Measurements from ENCODE around the gene SLC25A31. TPM values are rescaled to one million over a fixed set of nuclear protein-coding genes. Genes with fewer than 3 reads are reported as not detected.

SLC25A31 gene
- total and polyA plus RNA-seq, 10 of the 15 experiments (the other 5 are each of a cell fraction or from before 2014, with no cell fraction given): not detected

- no peak for TF ChIP-seq GATAD2B (conservative IDR thresholded peaks at IDR 0.05; ENCODE audit: low read depth)
These were observed 4.8 kb downstream of the SLC25A31 start (continued) for GRCh38 chr4:127734976-127735375.

- Histone ChIP-seq H3K4me2 (ENCODE audit: control insufficient read depth, insufficient read depth) (no peak overlapping the region), H2AFZ (ENCODE audit: control insufficient read depth, low read depth, low read length) (no peak overlapping the region), H3K4me1 (ENCODE audit: control insufficient read depth, insufficient read depth, low read length) (no peaks in the 10 kb centered on the region), H3K36me3 (ENCODE audit: control insufficient read depth in 2 of 2, insufficient read depth in 2 of 2, low read length in 1 of 2) (no peaks in the 10 kb centered on the region; a peak in 1 of 4 replicates), H3K9me3 (replicated peaks; ENCODE audit: control insufficient read depth, insufficient read depth, low read length) (peaks cover 3% of the 10 kb centered on the region), H4K20me1 (ENCODE audit: control insufficient read depth, insufficient read depth) (no peaks in the 10 kb centered on the region), H3K27me3 (replicated peaks in 1 of 2; ENCODE audit: control insufficient read depth in 2 of 2, insufficient read depth in 2 of 2, low read length in 1 of 2) (no peaks in the 10 kb centered on the region; a peak in 1 of 4 replicates), H3K9ac (ENCODE audit: control insufficient read depth, insufficient read depth, low read length) (no peak overlapping the region), H3K79me2 (ENCODE audit: control insufficient read depth, insufficient read depth, low read length) (no peaks in the 10 kb centered on the region), H3K4me3 (no peak overlapping the region), H3K27ac (ENCODE audit: control insufficient read depth, insufficient read depth) (no peak overlapping the region)
- CTCF ChIA-PET: interaction anchor here (1.6 kb wide), 1 partner anchor 10 kb away, joined by 4 read pairs; no protein-coding TSS in a partner anchor
- 40% methylated on average over 4 of the region's 4 CpGs for WGBS (ENCODE audit: insufficient coverage, insufficient replicate concordance, low lambda C conversion rate, missing lambda C conversion rate)
- no TSS peak for BruUV-seq (replicated peaks)
- in situ Hi-C loops (cut with MboI) (no loop called here), intact Hi-C loops (cut with micrococcal nuclease; ENCODE audit: unreplicated experiment) (no loop called here)
- POLR2A ChIA-PET: no interaction called here
- DNase-seq (ENCODE audit: low read depth, low spot score) (no peak), FAIRE-seq (no peak), ATAC-seq (no peak)
- RAD21 ChIA-PET (ENCODE audit: unreplicated experiment): no interaction called here
- SMC1A ChIA-PET (ENCODE audit: uncharacterized antibody, unreplicated experiment): interaction anchor here (0.6 to 1.3 kb wide), 2 partner anchors 10 to 63 kb away, joined by 3 read pairs; no protein-coding TSS in a partner anchor
- no peak for TF ChIP-seq SMAD1 (IDR thresholded peaks at IDR 0.05; ENCODE audit: low read depth, partially characterized antibody)
- no peak for TF ChIP-seq HDAC6 (IDR thresholded peaks at IDR 0.05; ENCODE audit: unreplicated experiment)
- no peak for TF ChIP-seq MLLT1 (IDR thresholded peaks at IDR 0.05)
- TF ChIP-seq SUZ12 (IDR thresholded peaks at IDR 0.05; ENCODE audit: unreplicated experiment): no peak
- TF ChIP-seq PAX5 (IDR thresholded peaks at IDR 0.05; ENCODE audit: borderline replicate concordance, low read depth, low read length): no peak
- TF ChIP-seq ZZZ3 (IDR thresholded peaks at IDR 0.05; ENCODE audit: control insufficient read depth, insufficient read length, low read depth): no peak
- TF ChIP-seq PAX8 (IDR thresholded peaks at IDR 0.05): no peak
- no peak for TF ChIP-seq BCLAF1 (IDR thresholded peaks at IDR 0.05)
- TF ChIP-seq MYB (IDR thresholded peaks at IDR 0.05; ENCODE audit: borderline replicate concordance, low read depth, low read length): no peak
- no peak for TF ChIP-seq BCL3 (IDR thresholded peaks at IDR 0.05; ENCODE audit: borderline replicate concordance, insufficient read depth, low read depth, low read length, poor library complexity, severe bottlenecking)
- TF ChIP-seq ZBTB11 (CRISPR knock-in tag; IDR thresholded peaks at IDR 0.05): no peak
- TF ChIP-seq CHD4 (IDR thresholded peaks at IDR 0.05): no peak
- no peak for TF ChIP-seq HCFC1 (IDR thresholded peaks at IDR 0.05; ENCODE audit: low read length)
These were observed 7.1 kb downstream of the SLC25A31 start for GRCh38 chr4:127737295-127737694.

Measured in GM12878 (cell line).